Activated effector memory CD4-positive, alpha-beta T cell treated with anti-CD3 and anti-CD28 coated beads, Interleukin-2, amount 50 U/mL, for 16 hours (primary cell): ENCODE results near the gene MYZAP.

Source experiments
- DNase-seq: peaks from one replicate; pipeline ENCODE4 v3.0.0-alpha.2; 2020

The MYZAP gene

GRCh38 chr15:57631386-57632110 is 39.8 kb downstream of the MYZAP start:
- no peak for DNase-seq

DNA sequence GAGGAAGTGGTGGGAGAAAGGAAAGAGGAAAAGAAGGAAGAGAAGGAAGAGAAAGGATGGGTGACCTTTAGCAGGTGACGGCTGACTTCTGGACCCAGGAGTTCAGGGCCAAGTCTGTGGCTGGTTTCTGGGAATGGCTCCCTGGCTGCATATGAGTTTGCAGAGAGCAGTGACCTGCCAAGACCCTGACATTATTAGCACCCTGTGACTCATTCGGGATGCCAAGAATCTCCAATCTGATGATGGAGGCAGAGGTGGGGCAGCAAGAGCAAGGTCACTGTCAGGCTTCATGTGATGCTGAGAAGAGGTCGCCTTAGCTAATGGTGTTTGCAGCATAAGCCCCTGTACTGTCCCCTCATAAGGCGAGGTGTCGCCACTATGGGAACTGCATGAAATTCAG is 42.6 kb downstream of the MYZAP start:
- DNase-seq = no peak

- no peak for DNase-seq
Observed at GRCh38 chr15:57635300-57635909, 43.7 kb downstream of the MYZAP start.

DNA sequence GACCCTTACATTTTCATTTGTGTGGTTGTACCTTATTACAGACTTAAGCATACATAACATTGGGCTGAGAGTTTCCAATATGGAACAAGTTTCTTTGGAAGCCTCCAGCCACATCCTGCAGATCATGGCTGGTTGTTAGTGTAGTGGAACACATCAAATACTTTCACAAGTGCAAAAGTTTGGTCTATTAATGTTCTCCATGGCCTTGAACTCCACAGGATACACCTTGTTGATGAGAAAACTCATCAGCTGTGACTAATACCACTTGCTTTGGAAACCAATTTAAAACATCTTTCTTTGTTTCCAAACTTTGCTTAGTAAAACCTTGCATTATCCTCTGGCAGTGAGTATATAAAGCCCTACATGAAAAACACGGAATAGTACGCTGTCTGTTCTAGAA is 46.1 kb downstream of the MYZAP start:
- DNase-seq = no peak

DNA sequence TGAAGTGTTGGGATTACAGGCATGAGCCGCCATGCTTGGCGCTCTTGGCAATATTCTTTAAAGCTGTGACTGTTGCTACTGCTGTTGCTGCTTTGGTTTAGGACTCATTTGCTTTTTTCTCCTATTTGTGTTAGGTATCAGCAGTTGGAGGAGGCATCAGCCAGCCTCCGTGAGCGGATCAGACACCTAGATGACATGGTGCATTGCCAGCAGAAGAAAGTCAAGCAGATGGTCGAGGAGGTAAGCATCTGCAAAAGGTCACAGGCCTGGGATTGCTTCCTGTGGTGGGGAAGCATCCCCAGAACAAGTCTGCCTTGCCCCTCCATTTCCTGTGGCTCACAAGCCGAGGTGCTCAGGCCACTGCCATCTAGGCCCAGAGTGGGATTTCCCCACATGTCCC is 47.6 kb downstream of the MYZAP start:
- DNase-seq = no peak

GRCh38 chr15:57640930-57641682 is 49.4 kb downstream of the MYZAP start:
- DNase-seq = no peak

GRCh38 chr15:57643826-57644225 is 52.1 kb downstream of the MYZAP start:
- DNase-seq = no peak

- no peak for DNase-seq
Observed at GRCh38 chr15:57646087-57646486, 54.4 kb downstream of the MYZAP start.

- no peak for DNase-seq
Observed at GRCh38 chr15:57647071-57647790, 55.5 kb downstream of the MYZAP start.

- no peak for DNase-seq
Observed at GRCh38 chr15:57647791-57648130, 56.1 kb downstream of the MYZAP start.

DNA sequence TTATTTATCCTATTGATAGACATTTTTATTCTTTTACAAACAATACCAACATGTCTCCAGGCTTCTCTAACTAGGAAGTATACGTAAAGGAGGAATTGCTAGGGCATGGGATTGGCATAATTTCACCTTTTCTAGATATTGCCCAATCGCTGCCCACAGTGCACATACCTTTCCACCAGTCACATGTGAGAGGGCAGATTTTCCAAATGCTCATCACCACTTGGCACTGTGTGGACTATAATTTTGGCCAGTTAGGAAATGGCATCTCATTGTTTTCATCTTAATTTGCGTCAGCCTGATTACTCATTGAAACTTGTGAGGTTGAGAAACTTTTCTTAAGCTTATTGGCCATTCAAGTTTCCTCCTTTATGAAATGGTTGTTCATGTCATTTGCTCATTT is 57.4 kb downstream of the MYZAP start:
- no peak for DNase-seq

- DNase-seq = no peak
Observed at GRCh38 chr15:57651445-57651844, 59.7 kb downstream of the MYZAP start.

DNA sequence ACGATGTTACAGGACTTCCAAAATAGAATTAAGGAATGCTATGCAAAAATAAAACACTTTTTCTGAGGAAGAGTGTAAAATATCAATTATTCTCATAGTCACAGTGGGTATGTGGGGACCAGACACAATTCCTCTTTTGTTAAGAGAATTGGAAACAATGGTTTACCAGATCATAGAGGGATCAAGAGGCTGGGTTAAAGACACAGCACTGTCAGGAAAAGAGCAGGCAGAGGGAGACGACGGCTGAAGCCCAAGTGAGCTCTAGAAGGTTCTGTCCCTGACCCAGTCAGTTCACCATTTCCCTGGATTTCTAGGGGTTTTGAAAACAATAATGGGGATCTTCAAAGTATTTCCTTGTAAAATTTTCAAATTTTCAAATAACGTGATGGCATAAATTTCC is 60.8 kb downstream of the MYZAP start:
- DNase-seq = no peak

DNA sequence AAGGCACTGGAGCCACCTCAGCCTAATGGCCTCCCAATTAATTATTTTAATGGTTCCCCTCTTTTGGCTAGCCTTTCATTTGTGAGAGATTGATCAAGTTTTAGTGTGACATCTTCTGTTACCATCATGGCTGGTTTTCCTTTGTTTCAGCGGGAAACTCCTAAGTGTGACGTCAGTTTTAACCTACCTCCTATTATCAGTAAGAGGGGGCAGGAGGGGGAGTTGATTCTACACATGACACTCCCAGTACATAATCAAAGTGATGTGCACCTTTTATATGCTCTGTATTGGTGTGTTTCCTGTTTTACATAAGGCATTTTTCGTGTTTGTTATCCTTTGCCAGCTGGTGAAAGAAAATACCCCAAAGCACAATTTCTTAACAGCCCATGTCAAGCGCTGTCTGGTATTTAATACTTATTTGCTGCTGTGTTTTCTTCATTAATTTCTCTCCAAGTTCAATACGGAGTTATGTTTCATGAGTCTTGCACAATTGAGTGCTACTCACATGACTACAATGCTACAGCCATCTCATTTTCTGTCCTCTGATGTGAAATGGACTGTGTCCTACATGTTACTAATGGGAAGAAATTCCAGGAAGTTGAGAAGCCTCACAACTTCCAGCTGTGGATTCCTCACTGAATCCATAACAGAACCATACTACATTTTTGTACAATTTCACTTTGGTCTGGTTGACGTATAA is 62.6 kb downstream of the MYZAP start:
- no peak for DNase-seq

- DNase-seq = no peak
Observed at GRCh38 chr15:57655053-57655452, 63.3 kb downstream of the MYZAP start.

DNA sequence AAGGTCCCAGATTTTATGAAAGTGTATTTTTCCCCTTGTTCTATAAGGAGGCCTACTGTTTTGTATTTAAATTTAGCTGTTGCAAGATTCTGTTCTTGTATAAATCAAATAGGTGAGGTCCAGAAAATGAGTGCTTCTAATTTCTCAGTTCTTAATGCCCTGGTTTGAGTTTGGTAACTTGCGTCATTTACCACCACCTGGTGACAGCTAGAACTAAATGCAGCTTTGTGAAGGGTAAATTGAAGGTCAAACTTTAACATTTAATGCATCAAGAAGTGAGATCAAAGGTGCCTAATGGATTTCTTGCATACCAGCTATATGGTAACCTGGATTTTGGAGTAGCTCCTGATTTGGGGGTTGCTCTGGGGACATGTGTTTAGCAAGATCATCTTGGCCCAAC is 64.1 kb downstream of the MYZAP start:
- DNase-seq = no peak

- DNase-seq = no peak
Observed at GRCh38 chr15:57656434-57656833, 64.7 kb downstream of the MYZAP start.

DNA sequence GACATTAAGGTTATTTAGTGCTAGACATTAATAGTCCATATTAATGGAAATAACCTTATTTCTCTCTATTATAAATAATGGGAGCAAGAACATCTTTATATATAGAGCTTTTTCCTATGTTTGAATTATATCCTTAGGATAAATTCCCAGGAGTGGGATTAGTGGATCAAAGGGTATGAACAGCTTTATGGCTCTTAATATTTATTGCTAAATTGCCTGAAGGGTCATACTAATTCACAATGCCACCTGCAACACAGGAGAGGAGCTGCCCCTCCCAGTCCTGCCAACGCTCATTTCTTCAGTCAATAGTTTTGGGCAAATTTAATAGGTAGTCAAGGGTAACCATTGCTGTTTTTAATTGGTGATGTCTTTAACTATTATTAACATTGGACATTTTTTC is 65.9 kb downstream of the MYZAP start:
- no peak for DNase-seq

DNA sequence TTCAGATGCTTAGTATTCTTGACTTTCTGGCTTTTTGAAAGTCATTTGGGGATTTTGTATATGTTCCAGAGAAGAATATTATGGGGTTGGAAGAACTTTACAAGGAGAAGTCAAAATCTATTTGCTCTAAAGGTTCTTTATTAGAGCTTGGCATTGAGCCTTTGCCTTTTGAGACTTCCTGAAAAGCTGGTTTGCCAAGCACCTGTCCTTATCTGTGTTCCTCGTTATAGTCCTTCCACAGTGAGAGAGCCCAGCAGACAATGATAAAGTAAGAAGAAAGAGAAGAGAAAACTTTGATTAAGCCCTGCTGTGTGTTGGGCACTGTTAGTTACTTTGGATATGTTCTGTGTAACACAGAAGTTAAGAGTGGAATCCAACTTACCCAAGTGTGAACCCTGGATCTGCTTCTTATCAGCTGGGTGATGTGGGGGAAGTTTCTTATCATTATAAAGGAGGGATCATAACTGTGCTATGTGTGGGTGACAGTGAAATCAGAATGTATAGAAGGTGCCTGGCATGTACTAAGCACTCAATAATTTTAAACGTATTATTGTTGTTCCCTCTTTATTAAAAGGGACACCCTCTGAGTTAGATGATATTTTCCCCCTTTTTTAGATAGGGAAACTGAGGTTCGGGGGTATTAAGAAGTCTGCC is 70.5 kb downstream of the MYZAP start:
- DNase-seq = no peak

GRCh38 chr15:57662802-57663201 is 71.1 kb downstream of the MYZAP start:
- no peak for DNase-seq

DNA sequence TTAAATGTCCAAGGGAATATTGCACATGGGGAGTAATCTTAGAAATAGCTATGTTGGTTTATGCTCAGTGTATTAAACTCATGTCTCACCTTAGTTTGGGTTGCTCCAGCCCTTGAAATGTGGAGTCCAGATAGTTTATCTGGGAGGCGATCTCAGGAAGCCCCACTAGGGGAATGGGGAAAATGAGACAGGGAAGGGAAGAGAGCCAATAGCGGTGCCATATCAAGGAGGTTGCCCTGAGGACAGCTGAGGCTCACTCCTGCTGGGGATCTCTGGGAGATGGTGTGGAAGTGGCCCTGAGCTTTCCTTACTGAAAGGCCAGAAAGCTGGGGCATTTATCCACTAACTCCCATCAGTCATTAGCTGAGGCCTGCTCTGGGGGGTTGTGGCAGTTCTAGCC is 71.6 kb downstream of the MYZAP start:
- no peak for DNase-seq

- DNase-seq = no peak
Observed at GRCh38 chr15:57665194-57665593, 73.5 kb downstream of the MYZAP start.

- DNase-seq = no peak
Observed at GRCh38 chr15:57665939-57666338, 74.2 kb downstream of the MYZAP start.
